HG02840 (cell line): ENCODE measurements around the gene MRPL19.

ENCODE experiments used
- ATAC-seq: cut with Tn5 transposase; IDR thresholded peaks from one replicate; pipeline ENCODE4 v1.9.1; 2021; ENCODE audit warnings: mild to moderate bottlenecking, moderate library complexity, moderate number of reproducible peaks; ENCODE audit not compliant: unreplicated experiment, low FRiP score

MRPL19 gene

DNA sequence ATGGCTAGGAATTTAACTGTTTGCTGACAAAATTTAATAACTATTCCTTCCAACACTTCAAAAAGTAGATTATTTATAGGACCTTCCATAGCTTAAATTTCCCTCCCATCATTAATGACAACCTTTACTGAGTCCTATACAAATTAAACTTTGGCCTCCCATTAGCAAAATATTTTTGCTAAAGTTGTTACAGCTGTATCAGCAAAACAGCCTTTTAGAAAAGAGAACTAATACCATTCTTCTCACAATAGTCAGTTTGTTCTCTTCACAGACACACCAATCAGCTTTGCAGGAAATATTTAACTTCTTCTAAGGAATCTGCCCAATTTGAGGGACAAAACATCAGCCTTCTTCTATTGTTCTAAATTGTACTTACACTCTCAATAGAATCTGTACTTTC, 76.1 kb downstream of the MRPL19 start:
- no peak for ATAC-seq

DNA sequence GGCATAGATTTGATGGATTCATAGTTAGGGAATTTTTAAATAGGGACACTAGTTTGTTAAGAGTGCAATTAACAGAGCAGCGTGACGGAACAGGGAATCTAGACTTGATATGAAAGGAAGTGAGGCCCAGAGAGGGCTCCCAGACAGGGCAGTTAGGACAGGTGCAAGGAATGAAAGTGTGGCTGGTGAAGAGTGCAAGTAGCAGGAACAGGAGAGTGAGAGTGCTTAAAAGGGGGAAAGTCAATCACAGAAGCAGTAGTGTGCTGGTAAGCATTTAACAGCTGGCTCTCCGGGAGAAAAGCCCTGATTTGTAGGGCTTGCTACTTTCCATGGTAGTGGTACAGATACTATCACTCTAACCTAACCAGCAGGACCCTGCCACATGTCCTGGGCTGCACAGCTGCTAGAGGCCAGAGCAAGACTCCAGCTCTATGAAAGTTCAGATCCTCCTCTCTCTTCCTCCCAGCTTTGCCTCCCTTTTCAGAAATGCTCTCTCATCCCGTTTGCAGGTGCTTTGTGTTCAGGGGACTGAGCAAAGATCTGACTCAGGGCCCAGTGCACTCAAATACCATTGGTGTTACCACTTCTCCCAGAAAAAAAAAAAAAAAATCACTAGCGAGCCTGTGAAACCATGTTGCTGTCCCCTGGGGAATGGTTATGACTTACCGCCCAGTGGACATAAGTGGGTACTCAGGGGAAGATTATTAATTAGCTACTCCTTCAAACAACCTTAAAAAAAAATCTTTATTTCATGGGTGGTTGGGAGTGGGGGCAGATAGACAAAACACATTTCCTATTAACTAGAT, 82.2 kb downstream of the MRPL19 start:
- no peak for ATAC-seq

DNA sequence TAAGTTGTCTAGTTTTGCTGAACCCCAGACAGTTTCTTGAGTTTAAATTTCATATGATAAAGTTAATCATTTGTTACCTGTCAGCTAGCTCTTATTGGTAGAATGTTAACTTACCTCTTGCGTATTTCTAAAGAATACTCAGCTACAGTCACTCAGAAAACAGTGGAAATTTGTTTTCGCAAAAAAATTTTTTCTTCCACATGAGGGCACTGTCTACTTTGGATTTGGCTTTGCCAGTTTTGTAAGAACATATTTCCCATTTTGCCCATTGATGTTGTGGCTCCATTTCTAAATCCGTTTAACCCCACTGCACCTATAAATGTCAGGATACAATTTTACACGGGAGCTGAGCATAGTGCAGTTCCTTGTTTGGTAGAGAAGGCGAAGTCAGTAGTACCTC, 83.3 kb downstream of the MRPL19 start:
- ATAC-seq = no peak

DNA sequence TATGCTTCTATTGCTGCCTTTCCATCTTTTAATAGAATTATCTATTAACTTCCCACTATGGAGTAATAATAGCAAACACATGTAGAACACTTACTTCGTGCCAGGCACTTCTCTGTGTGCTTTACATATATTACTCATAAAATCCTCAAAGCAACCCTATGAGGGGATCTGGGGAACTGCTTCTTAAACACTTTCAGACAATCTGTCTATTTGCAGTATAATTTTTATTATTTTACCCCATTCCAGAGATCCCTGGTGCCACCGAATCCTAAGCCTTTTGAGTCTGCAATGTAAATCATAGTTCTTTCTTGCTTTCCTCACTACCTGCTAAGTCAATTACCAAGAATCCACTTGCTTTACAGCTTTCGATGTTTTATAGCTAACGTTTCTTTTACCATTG, 89.7 kb downstream of the MRPL19 start:
- ATAC-seq = no peak

DNA sequence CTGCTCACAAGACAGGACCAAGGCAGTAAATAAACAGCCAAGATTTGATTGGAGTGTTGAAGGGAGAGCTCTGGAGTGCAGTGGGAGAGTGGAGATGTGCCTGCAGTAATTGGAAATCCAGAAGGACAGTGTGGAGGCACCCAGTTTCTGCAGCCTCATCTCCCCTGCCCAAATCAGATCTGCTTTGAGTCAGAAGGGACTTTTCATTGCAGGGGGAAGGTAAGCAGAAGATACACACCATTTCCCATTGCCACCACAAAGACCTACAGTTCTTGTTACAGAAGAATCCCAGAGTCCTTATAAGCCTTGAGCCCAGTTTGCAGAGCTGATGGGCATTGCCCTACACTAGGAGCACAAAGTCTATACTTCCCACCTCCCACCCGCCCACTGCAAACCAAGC, 91.4 kb downstream of the MRPL19 start:
- ATAC-seq = no peak
